Measurements from ENCODE around the gene CHD8. TPM values are rescaled to one million over a fixed set of nuclear protein-coding genes. Genes with fewer than 3 reads are reported as not detected.

The CHD8 gene
- total and polyA plus RNA-seq, 10 of the 15 experiments (the other 5 are each of a cell fraction or from before 2014, with no cell fraction given), result 20.2 to 79.5 (median 35.5) TPM

DNA sequence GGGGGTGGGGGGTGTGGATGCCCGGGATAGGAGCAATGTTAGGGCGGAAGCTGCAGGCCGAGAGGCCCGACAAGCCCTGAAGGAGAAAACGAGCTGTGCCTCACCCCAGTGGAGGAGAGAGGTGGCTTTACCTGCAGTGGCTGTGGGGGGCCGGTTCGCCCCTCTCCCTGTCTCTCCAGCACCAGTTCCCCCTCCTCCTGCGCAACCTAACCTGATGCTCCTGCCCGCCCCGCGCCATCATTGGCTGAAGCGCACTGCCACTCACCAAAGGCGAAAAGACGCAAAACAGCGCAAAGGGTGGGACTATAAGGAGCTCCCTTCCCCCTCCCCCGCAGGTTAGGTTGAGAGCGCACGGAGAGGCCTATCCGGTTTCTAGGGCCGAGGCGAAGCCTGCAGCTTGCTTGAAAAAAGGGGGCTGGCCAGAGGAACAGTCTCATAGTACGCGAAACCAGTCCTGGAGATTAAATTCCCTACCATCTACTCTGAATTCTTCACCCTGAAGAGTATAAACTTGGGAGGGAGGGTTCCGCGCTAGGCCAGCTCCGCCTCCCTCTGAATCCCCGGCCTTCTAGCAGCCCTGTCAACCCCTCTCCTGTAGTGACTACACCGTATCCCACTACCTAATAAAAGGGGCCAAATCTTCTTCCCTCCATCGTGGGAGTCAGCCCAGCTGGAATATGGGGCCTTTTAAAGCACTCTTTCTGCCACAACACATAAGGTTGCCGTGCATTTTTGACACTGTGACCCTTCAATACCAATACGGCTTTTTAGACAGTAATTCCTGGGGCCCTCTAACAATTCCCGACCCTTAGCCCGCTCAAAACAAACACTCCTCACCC, 18.6 kb downstream of the CHD8 start (continued):
- TF ChIP-seq, protein P1, sequence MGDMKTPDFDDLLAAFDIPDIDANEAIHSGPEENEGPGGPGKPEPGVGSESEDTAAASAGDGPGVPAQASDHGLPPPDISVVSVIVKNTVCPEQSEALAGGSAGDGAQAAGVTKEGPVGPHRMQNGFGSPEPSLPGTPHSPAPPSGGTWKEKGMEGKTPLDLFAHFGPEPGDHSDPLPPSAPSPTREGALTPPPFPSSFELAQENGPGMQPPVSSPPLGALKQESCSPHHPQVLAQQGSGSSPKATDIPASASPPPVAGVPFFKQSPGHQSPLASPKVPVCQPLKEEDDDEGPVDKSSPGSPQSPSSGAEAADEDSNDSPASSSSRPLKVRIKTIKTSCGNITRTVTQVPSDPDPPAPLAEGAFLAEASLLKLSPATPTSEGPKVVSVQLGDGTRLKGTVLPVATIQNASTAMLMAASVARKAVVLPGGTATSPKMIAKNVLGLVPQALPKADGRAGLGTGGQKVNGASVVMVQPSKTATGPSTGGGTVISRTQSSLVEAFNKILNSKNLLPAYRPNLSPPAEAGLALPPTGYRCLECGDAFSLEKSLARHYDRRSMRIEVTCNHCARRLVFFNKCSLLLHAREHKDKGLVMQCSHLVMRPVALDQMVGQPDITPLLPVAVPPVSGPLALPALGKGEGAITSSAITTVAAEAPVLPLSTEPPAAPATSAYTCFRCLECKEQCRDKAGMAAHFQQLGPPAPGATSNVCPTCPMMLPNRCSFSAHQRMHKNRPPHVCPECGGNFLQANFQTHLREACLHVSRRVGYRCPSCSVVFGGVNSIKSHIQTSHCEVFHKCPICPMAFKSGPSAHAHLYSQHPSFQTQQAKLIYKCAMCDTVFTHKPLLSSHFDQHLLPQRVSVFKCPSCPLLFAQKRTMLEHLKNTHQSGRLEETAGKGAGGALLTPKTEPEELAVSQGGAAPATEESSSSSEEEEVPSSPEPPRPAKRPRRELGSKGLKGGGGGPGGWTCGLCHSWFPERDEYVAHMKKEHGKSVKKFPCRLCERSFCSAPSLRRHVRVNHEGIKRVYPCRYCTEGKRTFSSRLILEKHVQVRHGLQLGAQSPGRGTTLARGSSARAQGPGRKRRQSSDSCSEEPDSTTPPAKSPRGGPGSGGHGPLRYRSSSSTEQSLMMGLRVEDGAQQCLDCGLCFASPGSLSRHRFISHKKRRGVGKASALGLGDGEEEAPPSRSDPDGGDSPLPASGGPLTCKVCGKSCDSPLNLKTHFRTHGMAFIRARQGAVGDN (IDR thresholded peaks at IDR 0.05), result peak; percentile 68
- peak; percentile 65 for TF ChIP-seq ATF7 (IDR thresholded peaks at IDR 0.05; ENCODE audit: low read depth)
- no peak; the same call in 1 of the 2 replicates for TF ChIP-seq NFIC (IDR thresholded peaks at IDR 0.05; ENCODE audit: low read depth, low read length)
- no peak for TF ChIP-seq SMAD1 (IDR thresholded peaks at IDR 0.05; ENCODE audit: low read depth, partially characterized antibody)
- no peak for TF ChIP-seq NRF1 (conservative IDR thresholded peaks at IDR 0.05; ENCODE audit: low read depth, low read length)
- no peak for TF ChIP-seq RCOR1 (conservative IDR thresholded peaks at IDR 0.05; ENCODE audit: low read depth, low read length)
- 0 out of 4 replicates have a peak, but pooled peaks of 1 of the 2 experiments have one; percentile 17 for TF ChIP-seq IKZF2 (IDR thresholded peaks at IDR 0.05)
- no peak for TF ChIP-seq EP300 (IDR thresholded peaks at IDR 0.05; ENCODE audit: borderline replicate concordance in 1 of 2, control insufficient read depth in 1 of 2, low read depth in 2 of 2, low read length in 2 of 2)
- TF ChIP-seq TCF3 (IDR thresholded peaks at IDR 0.05; ENCODE audit: borderline replicate concordance, insufficient read depth, low read depth, low read length), result no peak
- TF ChIP-seq, protein P2, sequence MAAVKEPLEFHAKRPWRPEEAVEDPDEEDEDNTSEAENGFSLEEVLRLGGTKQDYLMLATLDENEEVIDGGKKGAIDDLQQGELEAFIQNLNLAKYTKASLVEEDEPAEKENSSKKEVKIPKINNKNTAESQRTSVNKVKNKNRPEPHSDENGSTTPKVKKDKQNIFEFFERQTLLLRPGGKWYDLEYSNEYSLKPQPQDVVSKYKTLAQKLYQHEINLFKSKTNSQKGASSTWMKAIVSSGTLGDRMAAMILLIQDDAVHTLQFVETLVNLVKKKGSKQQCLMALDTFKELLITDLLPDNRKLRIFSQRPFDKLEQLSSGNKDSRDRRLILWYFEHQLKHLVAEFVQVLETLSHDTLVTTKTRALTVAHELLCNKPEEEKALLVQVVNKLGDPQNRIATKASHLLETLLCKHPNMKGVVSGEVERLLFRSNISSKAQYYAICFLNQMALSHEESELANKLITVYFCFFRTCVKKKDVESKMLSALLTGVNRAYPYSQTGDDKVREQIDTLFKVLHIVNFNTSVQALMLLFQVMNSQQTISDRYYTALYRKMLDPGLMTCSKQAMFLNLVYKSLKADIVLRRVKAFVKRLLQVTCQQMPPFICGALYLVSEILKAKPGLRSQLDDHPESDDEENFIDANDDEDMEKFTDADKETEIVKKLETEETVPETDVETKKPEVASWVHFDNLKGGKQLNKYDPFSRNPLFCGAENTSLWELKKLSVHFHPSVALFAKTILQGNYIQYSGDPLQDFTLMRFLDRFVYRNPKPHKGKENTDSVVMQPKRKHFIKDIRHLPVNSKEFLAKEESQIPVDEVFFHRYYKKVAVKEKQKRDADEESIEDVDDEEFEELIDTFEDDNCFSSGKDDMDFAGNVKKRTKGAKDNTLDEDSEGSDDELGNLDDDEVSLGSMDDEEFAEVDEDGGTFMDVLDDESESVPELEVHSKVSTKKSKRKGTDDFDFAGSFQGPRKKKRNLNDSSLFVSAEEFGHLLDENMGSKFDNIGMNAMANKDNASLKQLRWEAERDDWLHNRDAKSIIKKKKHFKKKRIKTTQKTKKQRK (IDR thresholded peaks at IDR 0.05; ENCODE audit: low read depth, low read length), result 0 out of 2 replicates have a peak, but pooled peaks have one; percentile 41
- TF ChIP-seq, protein P3, sequence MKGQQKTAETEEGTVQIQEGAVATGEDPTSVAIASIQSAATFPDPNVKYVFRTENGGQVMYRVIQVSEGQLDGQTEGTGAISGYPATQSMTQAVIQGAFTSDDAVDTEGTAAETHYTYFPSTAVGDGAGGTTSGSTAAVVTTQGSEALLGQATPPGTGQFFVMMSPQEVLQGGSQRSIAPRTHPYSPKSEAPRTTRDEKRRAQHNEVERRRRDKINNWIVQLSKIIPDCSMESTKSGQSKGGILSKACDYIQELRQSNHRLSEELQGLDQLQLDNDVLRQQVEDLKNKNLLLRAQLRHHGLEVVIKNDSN (IDR thresholded peaks at IDR 0.05; ENCODE audit: borderline replicate concordance, extremely low read length, insufficient read depth, low read depth, low read length), result no peak
- TF ChIP-seq KDM1A (IDR thresholded peaks at IDR 0.05; ENCODE audit: borderline replicate concordance), result no peak
- TF ChIP-seq NBN (IDR thresholded peaks at IDR 0.05), result no peak; the same call in 1 of the 2 replicates
- no peak for TF ChIP-seq NFXL1 (IDR thresholded peaks at IDR 0.05; ENCODE audit: borderline replicate concordance)
- TF ChIP-seq, protein P4, sequence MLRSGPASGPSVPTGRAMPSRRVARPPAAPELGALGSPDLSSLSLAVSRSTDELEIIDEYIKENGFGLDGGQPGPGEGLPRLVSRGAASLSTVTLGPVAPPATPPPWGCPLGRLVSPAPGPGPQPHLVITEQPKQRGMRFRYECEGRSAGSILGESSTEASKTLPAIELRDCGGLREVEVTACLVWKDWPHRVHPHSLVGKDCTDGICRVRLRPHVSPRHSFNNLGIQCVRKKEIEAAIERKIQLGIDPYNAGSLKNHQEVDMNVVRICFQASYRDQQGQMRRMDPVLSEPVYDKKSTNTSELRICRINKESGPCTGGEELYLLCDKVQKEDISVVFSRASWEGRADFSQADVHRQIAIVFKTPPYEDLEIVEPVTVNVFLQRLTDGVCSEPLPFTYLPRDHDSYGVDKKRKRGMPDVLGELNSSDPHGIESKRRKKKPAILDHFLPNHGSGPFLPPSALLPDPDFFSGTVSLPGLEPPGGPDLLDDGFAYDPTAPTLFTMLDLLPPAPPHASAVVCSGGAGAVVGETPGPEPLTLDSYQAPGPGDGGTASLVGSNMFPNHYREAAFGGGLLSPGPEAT (IDR thresholded peaks at IDR 0.05; ENCODE audit: low read depth), result peak; percentile 47; the same call in 1 of the 2 replicates
- TF ChIP-seq ZNF24 (IDR thresholded peaks at IDR 0.05), result no peak
- TF ChIP-seq NR2C2 (IDR thresholded peaks at IDR 0.05; ENCODE audit: borderline replicate concordance, control insufficient read depth, insufficient read length, low read depth), result no peak
- TF ChIP-seq DPF2 (IDR thresholded peaks at IDR 0.05), result peak; percentile 97
- 0 out of 2 replicates have a peak, but pooled peaks have one; percentile 47 for TF ChIP-seq SPI1 (IDR thresholded peaks at IDR 0.05; ENCODE audit: borderline replicate concordance, insufficient read depth, low read depth, low read length)

All from GM12878 (cell line).